Esophagus (tissue), 2 donors: ENCODE data around the gene GAS2L1. TPM values are rescaled to one million over a fixed set of nuclear protein-coding genes. Genes with fewer than 3 reads are reported as not detected.
"Not testable (repeated sequence)": the region's sequence is repeated elsewhere in the genome, so short reads cannot be mapped to it uniquely, and the experiment has no call there.

Experiments
- H3K27ac ChIP-seq, 2 donors: one replicate each; pipeline ENCODE4 v1.5.1; 2013; ENCODE audit warnings: low read depth in 2 of 2, mild to moderate bottlenecking in 2 of 2, inconsistent platforms in 1 of 2, low read length in 1 of 2, moderate library complexity in 1 of 2
- H3K27me3 ChIP-seq, 2 donors: one replicate each; pipeline ENCODE4 v1.6.1; 2013; ENCODE audit warnings: low read length in 2 of 2, control low read depth in 1 of 2, mild to moderate bottlenecking in 1 of 2; ENCODE audit not compliant: insufficient read depth in 2 of 2, control insufficient read depth in 1 of 2
- H3K36me3 ChIP-seq, 2 donors: one replicate each; pipeline ENCODE4 v1.6.1; 2013; ENCODE audit warnings: low read length in 1 of 2; ENCODE audit not compliant: control insufficient read depth in 2 of 2, insufficient read depth in 2 of 2
- H3K4me1 ChIP-seq, 2 donors: one replicate each; pipeline ENCODE4 v1.6.1; 2013; ENCODE audit warnings: low read length in 1 of 2; ENCODE audit not compliant: control insufficient read depth in 2 of 2, insufficient read depth in 2 of 2
- H3K4me3 ChIP-seq, 2 donors: one replicate each; pipeline ENCODE4 v1.5.1; 2013; ENCODE audit warnings: low read length in 2 of 2, mild to moderate bottlenecking in 2 of 2, low read depth in 1 of 2, moderate library complexity in 1 of 2
- H3K9me3 ChIP-seq, 2 donors: one replicate each; pipeline ENCODE4 v1.6.1; 2013; ENCODE audit warnings: mild to moderate bottlenecking in 2 of 2, low read depth in 1 of 2, low read length in 1 of 2, moderate library complexity in 1 of 2; ENCODE audit not compliant: control insufficient read depth in 2 of 2, insufficient read depth in 1 of 2
- WGBS, 2 donors: extraction: QIAGEN DNeasy Blood & Tissue Kit; methylation state at CpG; one replicate each; pipeline ENCODE4 v1.1.7; 2013; 5-methylcytosine and 5-hydroxymethylcytosine counted together
- polyA plus RNA-seq, 2 donors: library from polyadenylated mRNA; stranded (reverse); fragments of 200-250 nt; gene quantifications; one replicate each; pipeline ENCODE4 v1.2.3, GENCODE V29; 2013
- donor health status: healthy with polysubstance abuse.
- donor health status: Bipolar disorder and iron deficiency.

Gene GAS2L1
- polyA plus RNA-seq, 2 donors, result 24.3 to 25.2 TPM

DNA sequence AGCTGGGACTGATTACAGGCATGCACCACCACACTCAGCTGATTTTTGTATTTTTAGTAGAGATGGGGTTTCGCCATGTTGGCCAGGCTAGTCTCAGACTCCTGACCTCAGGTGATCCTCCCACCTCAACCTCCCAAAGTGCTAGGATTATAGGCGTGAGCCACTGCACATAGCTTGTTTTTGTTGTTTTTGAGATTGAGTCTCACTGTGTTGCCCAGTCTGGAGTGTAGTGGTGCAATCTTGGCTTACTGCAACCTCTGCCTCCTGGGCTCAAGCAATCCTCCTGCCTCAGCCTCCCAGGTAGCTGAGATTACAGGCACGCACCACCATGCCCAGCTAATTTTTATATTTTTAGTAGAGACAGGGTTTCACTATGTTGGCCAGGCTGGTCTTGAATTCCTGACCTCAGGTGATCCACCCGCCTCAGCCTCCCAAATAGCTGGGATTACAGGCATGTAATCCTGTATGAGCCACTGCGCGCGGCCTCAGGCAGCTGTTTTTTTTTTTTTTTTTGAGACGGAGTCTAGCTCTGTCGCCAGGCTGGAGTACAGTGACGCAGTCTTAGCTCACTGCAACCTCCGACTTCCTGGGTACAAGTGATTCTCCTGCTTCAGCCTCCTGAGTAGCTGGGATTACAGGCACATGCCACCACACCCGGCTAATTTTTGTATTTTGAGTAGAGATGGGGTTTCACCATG, 50.9 kb downstream of the GAS2L1 start:
- 95% methylated on average over 12 of the region's 12 CpGs for WGBS, 2 donors
- H3K27me3 ChIP-seq, result not testable (repeated sequence)

DNA sequence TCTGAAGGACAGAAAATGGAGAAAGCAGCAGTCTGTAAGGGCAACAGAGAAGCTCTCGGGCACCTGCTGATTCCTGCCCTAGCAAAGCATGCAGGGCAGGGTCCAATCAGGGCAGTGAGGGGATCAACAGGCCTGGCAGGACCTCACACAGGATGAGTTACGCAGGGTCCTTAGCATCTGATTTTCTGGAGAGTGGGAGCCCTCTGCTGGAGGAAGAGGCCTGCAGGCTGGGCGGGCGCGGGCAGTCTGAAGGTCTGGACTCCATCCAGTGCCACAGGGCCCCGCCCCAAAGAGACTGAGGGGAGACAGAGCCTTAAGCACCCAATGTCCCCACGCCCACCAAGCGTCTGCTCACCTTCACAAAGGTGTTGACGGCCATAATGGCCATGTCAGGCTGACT, 53.0 kb downstream of the GAS2L1 start:
- H3K4me3 ChIP-seq, result no peak overlapping the region
- no peaks in the 10 kb centered on the region for H3K9me3 ChIP-seq
- no peaks in the 10 kb centered on the region for H3K4me1 ChIP-seq
- WGBS, 2 donors, result 35 to 37% methylated on average over 9 of the region's 9 CpGs
- H3K27ac ChIP-seq, result no peak overlapping the region
- H3K36me3 ChIP-seq, result peaks cover 19 to 35% of the 10 kb centered on the region in 2 donors
- H3K27me3 ChIP-seq, result no peaks in the 10 kb centered on the region

More for the DNA sequence above, 50.9 kb downstream of the GAS2L1 start:
- H3K36me3 ChIP-seq, result peaks cover 30 to 50% of the 10 kb centered on the region in 2 donors
- not testable (repeated sequence) for H3K4me3 ChIP-seq, H3K27ac ChIP-seq, H3K9me3 ChIP-seq, H3K4me1 ChIP-seq

Other genes with a start within 250 kb of the GAS2L1 start
- gene C22orf31, start 244.8 kb upstream of the GAS2L1 start, polyA plus RNA-seq, result under 1 TPM; 0.13 to 0.26 TPM
- gene KREMEN1, start 233.6 kb upstream of the GAS2L1 start, polyA plus RNA-seq, result 10 to 100 TPM; 29.1 to 31.4 TPM
- under 1 TPM; 0.22 to 0.54 TPM for gene EMID1, start 100.8 kb upstream of the GAS2L1 start, polyA plus RNA-seq
- gene RHBDD3, start 38.7 kb upstream of the GAS2L1 start, polyA plus RNA-seq, result 10 to 100 TPM; 15.1 to 20.9 TPM
- gene EWSR1, start 38.4 kb upstream of the GAS2L1 start, polyA plus RNA-seq, result 100 to 1,000 TPM; 103 to 138 TPM
- gene RASL10A, start 9.0 kb downstream of the GAS2L1 start, polyA plus RNA-seq, result 1 to 10 TPM in 1 of 2 donors, under 1 TPM in 1; 0.48 to 1.0 TPM
- 10 to 100 TPM; 32.0 to 44.6 TPM for gene AP1B1, start 81.9 kb downstream of the GAS2L1 start, polyA plus RNA-seq
- gene RFPL1, start 131.9 kb downstream of the GAS2L1 start, polyA plus RNA-seq, result under 1 TPM in 1 of 2 donors, not detected in 1; 0.04 TPM
- gene NEFH, start 173.6 kb downstream of the GAS2L1 start, polyA plus RNA-seq, result under 1 TPM; 0.16 to 0.42 TPM
- 10 to 100 TPM; 11.7 to 15.5 TPM for gene THOC5, start 247.1 kb downstream of the GAS2L1 start, polyA plus RNA-seq